ENCODE measurements around the gene NDUFB7. TPM values are rescaled to one million over a fixed set of nuclear protein-coding genes. Genes with fewer than 3 reads are reported as not detected.
A peak's percentile ranks its signal among the peaks of the same experiment; 100 is the strongest.
"Not testable (repeated sequence)": the region's sequence is repeated elsewhere in the genome, so short reads cannot be mapped to it uniquely, and the experiment has no call there.

The NDUFB7 gene
- total RNA-seq, 1 donor from 2014 or later = 280 TPM

DNA sequence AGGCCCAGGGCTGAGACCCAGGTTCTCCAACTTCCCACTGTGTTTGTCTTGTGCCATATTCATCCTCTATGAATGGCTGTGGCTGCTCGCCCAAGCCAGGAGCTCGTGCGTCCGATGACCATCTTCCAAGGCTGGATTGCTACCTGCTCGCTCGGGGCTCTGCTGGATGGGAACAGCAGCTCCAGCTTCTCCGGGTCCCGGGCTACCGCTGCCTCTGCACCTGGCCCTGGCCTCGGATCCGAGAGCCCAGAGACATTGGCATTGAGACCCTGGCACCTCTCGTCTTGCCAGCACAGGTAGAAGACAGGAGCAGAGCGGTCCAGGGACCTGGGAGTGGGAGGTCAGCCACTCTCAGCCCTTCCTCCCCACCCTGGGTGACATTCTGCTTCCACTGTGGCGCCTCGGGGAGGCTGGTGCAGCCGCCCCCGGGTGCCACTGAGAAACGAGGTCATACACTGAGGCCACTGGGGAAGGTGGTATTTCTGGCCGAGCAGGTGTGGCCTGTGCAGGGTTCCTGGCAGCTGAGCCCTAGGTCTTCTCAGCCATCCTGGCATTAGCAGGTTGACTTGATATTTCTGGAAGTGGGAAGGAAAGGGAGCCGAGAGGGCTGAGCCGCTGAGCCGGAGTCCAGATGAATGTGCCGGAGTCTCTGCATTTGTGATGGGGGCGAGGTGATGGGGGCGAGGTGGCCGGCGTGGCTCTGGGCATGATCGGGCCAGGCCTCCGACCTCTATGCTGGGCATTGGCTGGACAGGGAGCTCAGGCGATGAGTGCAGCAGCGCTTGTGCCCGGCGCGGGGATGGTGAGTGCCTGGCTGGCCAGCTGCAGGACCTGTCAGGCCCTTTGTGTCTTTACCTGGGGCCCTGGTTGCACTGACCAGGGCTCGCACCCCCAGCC, 18.6 kb downstream of the NDUFB7 start:
- no peak for DNase-seq

DNA sequence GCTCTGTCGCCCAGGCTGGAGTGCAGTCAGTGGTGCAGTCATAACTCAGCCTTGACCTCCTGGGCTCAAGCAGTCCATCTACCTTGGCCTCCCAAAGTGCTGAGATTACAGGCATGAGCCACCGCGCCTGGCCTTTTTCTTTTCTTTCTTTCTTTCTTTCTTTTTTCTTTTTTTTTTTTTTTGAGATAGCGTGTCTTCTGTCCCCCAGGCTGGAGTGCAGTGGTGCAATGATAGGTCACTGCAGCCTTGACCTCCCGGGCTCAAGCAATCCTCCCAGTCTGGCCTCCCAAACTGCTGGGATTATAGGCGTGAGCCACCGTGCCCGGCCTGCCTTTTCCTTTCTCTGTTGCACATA, 19.9 kb downstream of the NDUFB7 start:
- DNase-seq = not testable (repeated sequence)

DNA sequence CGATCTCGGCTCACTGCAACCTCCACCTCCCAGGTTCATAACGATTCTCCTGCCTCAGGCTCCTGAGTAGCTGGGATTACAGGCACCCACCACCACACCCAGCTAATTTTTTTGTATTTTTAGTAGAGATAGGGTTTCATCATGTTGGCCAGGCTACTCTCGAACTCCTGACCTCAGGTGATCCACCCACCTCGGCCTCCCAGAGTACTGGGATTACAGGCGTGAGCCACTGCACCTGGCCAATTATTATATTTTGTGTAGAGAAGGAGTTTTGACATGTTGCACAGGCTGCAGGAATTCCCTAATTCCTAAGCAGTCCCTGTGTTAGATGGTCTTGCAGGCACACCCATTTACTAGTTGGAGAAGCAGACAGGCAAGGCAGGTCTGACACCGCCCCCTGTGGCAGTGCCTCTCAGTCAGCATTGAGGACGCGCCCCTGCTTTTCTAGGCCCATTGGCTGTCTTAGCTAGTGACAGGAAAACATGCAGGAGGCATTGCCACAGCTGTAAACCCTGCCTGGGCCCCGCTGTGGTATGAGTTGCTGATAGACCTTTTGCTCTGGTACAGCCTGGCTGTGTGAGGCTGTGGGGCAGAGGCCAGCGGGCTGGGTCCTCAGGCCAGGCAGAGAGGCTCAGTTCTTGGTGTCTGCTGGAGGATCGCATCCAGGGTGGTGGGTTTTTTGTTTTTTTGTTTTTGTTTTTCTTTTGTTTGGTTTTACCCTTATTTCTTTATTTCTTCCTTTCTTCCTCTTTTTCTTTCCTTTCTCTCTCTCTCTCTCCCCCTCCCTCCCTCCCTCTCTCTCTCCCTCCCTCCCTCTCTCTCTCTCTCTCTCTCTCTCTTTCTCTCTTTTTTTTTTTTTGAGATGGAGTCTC, 20.5 kb downstream of the NDUFB7 start:
- DNase-seq = peak; percentile 91

DNA sequence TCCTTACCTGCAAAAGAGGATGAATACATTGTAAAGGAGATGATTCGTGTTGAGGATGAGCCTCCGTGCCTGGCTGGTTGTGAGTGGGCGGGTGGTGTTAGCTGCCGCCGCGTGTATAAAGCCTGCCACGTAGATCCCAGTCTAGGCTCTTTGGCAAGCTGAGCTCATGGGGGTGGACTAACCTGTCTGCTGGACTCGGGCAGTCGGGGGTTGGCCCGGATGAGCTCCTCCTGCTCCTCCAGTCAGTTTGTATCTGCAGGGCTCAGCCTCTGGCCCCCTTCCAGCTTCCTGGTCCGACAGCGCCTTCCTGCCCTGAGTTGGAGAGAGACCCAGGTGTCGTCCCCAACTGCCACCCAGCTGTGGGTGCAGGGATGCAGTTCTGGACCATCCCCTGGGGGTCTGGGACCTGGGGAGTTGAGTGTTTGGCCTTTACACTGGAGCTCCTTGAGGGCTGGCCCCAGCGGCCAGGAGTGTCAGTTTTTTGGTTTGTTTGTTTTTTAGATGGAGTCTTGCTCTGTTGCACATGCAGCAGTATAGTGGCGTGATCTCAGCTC, 21.6 kb downstream of the NDUFB7 start:
- no peak for DNase-seq

DNA sequence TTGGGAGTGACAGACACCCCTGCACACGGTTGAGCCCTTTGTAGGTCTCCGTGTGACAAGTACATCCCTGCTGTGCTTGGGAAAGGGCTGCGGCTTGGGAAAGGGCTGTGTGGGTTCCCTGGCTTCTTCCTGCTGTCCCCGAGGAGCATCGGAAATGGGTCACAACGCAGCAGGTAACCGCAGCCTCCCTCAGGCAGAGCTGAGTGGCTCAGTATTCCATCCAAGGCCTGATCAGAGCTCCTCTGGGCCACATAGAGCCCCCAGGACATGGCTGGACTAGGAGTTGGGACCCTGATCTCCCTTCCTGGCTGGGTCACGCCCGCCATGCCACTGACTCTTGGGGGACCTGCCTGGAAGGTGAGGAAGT, 26.2 kb downstream of the NDUFB7 start:
- no peak for DNase-seq

DNA sequence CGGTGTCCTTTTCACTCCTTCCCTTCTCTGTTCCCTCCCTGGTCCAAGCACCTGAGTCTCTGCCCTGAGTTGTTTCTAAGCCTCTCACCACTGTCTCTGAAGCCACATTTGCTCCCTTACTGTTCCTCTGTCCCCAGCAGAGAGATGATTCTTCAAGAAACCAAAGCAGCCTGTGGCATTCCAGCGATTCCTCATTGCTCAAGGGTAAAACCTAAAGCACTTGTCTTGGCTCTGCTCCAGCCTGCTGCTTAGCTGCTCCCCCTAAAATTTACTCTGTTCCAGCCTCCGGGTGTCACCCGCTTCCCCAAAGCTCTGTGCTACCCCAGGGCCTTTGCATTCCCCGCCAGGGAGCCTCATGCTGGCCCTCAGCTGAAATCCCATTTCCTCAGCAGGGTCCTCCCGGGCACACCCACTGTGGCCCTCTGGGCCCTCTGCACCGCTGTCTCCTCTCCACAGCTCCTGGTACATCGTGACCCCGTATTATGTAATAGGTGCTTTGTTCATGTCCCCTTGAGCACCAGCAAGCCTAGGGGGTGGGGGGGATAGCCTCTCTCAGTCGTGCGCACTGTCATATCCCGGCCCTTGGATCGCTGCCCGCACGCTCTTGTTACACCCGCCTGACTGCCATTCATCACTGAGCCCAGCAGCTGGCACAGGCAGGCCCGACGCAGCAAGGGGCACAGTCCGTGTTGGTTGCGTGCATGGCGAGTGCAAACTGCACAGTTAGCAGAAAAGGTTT, 26.7 kb downstream of the NDUFB7 start:
- DNase-seq = peak; percentile 95

DNA sequence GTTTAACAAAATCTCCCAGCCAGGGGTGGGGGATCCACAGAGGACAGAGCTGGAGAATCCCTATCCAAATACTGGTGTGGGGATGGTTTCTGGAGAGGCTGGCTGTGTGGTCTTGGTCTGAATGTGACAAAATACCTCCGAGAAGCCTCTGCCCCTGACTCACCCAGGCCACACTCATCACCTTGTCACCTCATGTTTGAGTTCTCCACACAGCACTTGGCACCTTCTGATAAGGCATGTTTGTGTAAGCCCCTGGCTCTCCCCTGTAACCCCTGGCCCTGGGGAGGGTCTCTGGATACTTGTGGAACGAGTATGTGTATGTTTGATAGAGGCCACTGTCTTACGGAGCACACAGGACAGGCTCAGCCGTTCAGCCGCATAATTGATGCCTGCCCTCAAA, 27.8 kb downstream of the NDUFB7 start:
- DNase-seq = no peak

DNA sequence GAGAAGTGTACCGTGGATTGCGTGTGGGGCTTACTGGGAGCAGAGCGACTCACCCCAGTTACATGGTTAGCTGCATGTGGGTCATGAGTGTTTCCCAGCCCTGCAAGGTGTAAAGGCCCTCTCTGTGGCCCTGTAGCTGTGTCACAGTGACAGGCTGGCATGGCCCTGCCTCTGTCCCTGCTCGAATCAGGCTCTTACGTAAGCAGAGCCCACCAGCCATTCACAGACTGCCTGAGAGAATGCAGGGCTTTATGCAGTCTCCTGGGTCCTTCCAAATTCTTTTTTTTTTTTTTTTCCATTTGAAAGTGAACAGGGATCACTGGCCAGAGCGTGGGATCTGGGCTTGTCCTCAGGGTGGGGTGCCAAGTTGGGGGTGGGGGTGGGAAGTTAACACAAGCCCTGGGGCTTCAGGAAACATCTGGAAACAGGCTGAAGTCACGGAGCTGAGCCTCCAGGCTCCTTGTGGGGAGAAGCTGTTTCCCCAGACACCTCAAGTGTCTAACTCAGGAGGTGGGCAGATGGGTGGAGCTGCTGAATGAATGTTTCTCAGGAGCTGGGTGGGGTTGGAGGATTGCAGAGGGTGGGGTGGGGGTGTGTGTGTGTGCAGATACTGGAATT, 29.0 kb downstream of the NDUFB7 start:
- peak; percentile 63 for DNase-seq

DNA sequence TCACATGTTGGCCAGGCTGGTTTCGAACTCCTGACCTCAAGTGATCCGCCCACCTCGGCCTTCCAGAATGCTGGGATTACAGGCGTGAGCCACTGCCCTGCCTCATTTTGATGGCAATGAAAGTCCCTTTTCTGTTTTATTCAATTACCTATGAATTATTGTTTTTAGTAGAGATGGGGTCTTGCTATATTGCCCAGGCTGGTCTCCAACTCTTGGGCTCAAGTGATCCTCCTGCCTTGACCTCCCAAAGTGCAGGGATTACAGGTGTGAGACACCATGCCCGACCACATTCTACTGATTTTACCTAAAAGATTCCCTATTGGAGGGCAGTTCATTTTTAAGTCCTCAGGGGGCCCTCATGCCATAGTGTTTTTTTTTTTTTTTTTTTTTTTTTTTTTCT, 29.9 kb downstream of the NDUFB7 start:
- not testable (repeated sequence) for DNase-seq

DNA sequence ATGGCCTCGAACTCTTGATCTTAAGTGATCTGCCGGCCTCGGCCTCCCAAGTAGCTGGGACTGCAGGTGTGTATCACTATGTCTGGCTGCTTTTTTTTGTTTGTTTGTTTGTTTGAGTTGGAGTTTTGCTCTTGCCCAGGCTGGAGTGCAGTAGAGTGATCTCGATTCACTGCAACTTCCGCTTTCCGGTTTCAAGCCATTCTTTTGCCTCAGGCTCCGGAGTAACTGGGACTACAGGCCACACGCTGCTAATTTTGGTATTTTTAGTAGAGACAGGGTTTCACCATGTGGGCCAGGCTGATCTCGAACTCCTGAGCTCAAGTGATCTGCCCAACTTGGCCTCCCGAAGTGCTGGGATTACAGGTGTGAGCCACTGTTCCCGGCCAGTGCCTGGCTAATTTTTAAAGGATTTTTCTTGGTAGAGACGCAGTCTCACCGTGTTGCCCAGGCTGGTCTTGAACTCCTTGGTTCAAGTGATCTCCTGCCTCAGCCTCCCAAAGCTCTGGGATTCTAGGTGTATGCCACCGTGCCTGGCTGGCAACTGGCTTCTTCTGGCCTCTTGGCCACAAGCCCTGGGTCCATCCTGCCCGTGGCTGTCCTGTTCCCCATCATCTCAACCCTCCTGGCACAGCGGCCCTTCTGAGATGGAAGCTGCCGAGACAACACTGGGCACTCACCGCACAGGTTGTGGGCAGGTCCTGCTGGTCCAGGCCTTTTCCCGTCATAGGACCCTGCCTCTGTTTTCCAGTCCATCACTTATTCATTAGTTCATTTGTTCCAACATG, 30.9 kb downstream of the NDUFB7 start:
- no peak for DNase-seq

DNA sequence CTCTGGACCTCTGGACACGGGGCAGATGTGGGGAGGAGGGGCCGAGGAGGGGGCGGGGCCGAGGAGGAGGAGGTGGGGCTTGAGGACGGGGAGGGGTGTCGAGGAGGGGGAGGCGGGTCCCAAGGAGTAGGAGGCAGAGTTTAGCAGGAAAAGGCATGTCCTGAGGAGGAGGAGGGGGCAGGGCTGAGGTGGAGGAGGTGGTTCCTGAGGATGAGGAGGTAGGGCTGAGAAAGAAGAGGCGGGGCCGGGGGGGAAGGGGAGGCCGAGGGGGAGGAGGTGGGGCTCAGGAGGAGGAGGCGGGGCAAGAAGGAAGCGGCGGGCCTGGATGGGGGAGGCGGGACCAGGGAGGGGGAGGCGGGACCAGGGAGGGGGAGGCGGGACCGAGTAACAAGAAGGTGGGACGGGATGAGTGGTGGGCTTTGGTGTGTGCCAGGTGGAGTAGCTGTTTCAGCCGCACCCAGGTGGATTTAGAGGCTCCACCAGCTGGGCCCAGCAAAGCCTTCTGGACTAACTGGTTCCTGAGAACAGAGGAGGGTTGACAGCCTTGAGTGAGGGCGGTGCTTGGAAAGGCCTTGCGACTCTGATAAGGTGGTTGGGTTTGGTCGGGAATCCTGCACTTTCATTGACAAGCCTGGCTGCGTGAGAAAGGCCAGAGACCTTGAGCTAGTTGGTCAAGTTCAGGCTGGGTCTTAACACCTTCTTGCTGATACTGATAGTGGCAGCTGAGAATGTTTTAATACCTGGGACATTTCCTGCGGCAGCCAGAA, 34.8 kb downstream of the NDUFB7 start:
- peak; percentile 70 for DNase-seq

DNA sequence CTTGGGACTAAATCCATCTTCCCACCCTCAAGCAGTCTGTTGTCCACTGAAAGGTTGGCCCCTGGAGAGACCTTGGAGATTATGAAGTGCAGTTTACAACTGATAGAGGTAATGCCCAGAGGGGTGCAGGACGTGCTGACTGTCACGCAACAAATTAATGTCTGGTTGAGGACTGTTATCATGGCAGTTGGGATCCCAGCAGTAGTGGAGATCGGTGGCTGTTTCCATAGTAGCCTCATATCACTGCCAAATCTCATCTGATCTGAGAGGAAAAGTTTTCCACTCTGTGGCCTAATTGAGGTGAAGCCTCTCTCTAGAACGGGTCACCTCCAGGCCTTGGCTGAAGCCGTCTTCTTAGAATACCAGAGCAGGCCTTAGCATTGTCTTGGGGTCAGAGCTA, 38.4 kb downstream of the NDUFB7 start:
- DNase-seq = no peak

DNA sequence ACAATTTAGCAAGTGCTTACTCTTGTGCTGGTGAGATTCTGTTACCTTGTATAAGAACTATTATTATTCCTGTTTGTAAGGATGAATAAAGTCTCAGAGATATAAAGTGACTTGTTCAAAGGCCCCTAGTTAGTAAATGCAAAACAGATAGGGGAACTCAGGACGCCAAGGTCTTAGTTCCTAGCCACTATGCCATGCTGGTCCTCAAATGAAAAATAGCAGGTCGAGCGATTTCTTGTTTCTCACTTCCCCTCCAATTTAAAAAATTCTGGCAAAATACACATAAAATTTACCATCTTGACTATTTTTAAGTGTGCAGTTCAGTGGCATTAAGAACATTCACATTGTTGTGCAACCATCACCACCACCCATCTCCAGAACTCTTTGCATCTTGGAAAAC, 41.4 kb downstream of the NDUFB7 start:
- no peak for DNase-seq

DNA sequence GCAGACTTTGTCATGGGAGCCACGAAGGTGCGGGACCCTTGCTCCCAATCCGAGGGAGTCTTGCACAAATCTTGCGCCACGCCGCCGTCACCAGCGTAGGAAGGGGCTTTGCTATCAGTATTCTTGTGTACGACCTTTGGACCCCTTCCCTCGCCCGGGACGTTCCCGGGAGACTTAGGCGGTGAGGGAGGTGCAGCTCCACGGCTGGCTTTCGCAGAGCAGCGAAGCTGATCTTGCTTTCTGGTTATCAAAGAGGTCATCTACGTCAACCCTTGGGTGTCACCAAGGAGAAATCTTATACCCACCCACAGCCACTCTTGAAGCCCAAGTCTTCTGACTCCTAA, 41.9 kb downstream of the NDUFB7 start:
- DNase-seq = no peak

DNA sequence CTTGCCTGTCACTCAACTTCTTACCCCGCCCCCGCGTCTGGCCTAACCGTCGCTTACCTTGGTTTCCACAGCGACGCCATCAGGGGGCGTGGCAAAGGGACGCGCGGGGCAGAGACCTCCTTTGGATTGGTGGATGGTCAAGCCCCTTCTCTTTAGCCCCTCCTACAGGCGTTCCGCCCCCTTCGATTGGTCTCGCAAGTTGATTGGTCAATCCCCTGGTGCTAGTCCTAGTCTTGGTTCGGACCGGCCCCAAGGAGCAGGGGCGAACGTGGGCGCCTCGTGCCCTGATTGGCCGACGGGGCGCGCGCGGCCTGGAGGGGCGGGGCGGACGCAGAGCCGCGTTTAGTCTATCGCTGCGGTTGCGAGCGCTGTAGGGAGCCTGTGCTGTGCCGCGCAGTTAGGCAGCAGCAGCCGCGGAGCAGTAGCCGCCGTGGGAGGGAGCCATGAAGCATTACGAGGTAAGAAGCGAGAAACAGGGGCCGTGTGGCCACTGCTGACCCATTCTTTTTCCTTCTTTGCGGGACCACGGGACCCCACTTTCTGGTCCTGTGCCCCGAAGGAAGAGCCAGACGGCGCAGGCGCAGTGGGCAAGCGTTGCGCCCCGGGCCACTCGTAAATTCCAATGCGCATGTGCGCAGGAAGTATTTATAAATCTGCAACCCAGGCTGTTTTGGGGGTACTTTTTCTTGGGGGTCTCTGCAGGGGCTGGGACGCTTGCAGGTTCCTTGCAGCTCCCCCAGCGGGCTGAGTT, 42.4 kb downstream of the NDUFB7 start, which contains the start of gene TECR:
TSS of gene TECR (plus strand) at position 341 of the 751 bp plus-strand sequence. CDS start at position 444, 103 bp downstream.
- peak; percentile 100 for DNase-seq

DNA sequence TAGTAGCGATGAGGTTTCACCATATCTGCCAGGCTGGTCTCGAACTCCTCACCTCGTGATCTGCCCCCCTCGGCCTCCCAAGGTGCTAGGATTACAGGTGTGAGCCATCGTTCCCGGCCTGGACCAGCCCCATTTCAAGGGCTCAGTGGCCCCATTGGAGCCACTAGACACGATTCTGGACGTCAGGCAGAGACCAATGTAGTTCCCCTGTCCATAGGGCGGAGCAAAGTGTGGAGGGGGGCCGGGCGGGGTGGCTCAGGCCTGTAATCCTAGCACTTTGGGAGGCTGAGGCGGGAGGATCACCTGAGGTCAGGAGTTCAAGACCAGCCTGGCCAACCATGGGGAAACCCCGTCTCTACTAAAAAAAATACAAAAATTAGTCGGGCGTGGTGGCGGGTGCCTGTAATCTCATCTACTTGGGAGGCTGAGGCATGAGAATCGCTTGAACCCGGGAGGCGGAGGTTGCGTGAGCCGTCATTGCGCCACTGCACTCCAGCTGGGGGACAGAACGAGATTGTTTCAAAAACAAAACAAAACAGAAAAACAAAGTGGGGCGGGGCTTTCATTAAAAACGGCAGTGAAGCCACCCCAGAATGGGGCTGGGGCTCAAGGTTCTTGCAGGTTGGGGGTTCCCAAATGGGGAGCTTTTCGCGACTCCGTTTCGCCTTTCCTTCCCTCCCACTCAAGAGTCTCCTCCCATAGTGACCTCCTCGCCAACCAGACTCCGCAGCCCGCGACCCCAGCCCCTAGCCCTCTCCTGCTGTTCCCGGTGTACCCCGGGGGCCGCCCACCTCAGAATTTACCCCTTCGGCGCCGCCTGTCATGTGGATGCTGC, 43.2 kb downstream of the NDUFB7 start:
- no peak for DNase-seq

DNA sequence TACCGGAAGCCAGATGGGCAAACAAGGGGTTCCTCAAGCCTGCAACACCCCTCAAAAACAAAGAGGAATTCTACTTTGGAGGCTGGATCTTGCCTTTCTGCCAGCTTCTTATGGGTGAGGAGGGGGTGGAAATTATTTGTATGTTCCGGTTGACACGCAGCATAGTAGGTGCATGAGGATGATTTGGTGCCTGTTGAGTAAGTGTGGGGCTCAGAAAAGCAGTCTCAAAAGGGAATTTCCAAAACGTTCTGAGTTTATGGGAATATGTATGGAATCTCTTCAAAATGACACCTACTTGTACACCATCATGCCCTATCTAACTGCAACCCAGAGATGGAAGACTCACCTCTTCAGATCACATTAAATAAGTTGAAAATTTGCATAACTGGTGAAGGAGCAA, 45.4 kb downstream of the NDUFB7 start:
- no peak for DNase-seq

DNA sequence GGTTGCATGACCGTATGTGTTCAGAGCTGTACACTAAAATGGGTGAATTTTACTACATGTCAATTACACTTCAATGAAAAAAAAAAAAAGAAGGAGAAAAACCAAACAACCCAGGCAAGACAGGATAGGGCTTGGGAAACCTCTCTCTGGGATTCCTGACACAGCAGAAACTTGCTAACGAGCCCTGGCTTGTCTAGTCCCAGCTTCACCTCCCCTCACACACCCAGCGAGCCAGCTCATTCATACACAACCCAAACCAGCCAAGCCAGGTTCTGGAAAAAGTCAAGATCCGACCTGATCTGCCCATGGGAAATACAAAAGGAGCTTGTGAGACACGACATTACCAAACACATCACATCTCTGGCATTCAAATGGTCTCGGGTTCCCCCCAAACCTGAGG, 46.1 kb downstream of the NDUFB7 start:
- DNase-seq = peak; percentile 79

DNA sequence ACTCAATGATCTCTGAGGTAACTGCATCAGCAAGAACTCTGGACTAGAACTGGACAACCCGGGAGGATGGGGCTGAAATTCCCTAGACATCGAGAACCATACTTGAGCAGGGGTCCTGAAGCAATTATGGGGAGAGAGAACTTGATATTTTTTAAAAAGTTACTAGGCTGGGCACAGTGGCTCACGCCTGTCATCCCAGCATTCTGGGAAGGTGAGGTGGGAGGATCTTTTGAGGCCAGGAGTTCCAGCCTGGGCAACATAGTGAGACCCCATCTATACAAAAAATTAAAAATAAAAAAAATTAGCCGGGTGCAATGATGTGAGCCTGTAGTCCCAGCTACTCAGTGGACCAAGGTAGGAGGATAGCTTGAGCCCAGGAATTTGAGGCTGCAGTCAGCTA, 51.3 kb downstream of the NDUFB7 start:
- DNase-seq = no peak

Data from tongue (tissue), 2 donors.